HepG2 (cell line): ENCODE measurements around the gene ZBTB7C. TPM values are rescaled to one million over a fixed set of nuclear protein-coding genes. Genes with fewer than 3 reads are reported as not detected.

Experiments
- ATAC-seq: fragments of 200-7000 bp; cut with Tn5 transposase; 3 replicates; pipeline ENCODE4 v1.9.1; 2020; ENCODE audit warnings: mild to moderate bottlenecking, moderate library complexity
- BruUV-seq: library from RNA; stranded (reverse); fragments of 400-500 nt; replicated peaks from 2 replicates; lab custom pipeline; 2021; lab: Mats Ljungman, UMichigan
- CTCF ChIA-PET: fragments of 300-600 bp; formaldehyde crosslinking; extraction: SDS; loops from one replicate; lab custom pipeline; 2021; ENCODE audit warnings: low total read pairs, inconsistent platforms, low intra/inter-chr PET ratio; lab: Yijun Ruan, JAX
- POLR2A ChIA-PET: fragments of 350-600 bp; sonication (Branson Sonifier 250); formaldehyde crosslinking; loops from one replicate; lab custom pipeline; 2020; ENCODE audit warnings: antibody characterized with exemption, inconsistent platforms; lab: Yijun Ruan, JAX
- DNase-seq: peaks from one replicate; pipeline ENCODE4 v3.0.0-alpha.2; 2015; ENCODE audit warnings: low spot score
- FAIRE-seq: peaks from 3 replicates; lab custom pipeline; 2011; peaks lifted over from hg19 to GRCh38; lab: Jason Lieb, UNC
- H2AFZ ChIP-seq: one replicate; pipeline ENCODE4 v1.6.1; 2011; ENCODE audit warnings: low read length, inconsistent platforms
- H3K27ac ChIP-seq: fragments of 300-600 bp; 3 replicates; pipeline ENCODE4 v1.8.0; 2011; ENCODE audit warnings: mixed run types, mild to moderate bottlenecking, mixed read lengths, low read length, inconsistent platforms; ENCODE audit not compliant: insufficient read depth; ENCODE audit errors: extremely low read length
- H3K27me3 ChIP-seq, 2 experiments: fragments of 200-600 bp in 1 of 2; 2 replicates in 1 of 2; 3 replicates in 1 of 2; pipeline versions ENCODE4 v1.6.0 to v1.8.0; 2011; ENCODE audit warnings: low read length in 2 of 2, mild to moderate bottlenecking in 2 of 2, moderate library complexity in 2 of 2, inconsistent platforms in 1 of 2; ENCODE audit not compliant: insufficient read depth in 2 of 2, control insufficient read depth in 1 of 2
- H3K36me3 ChIP-seq, 2 experiments: fragments of 200-600 bp in 1 of 2; replicated peaks in 1 of 2; 2 replicates in 1 of 2; 3 replicates in 1 of 2; pipeline versions ENCODE4 v1.5.1 to v1.8.0; 2011; ENCODE audit warnings: low read length in 2 of 2, inconsistent platforms in 1 of 2; ENCODE audit not compliant: insufficient read depth in 2 of 2, control insufficient read depth in 1 of 2
- H3K4me1 ChIP-seq: 2 replicates; pipeline ENCODE4 v1.5.1; 2012; ENCODE audit warnings: low read length, inconsistent platforms; ENCODE audit not compliant: insufficient read depth
- H3K4me2 ChIP-seq: 2 replicates; pipeline ENCODE4 v1.6.0; 2011; ENCODE audit warnings: low read depth, low read length, inconsistent platforms
- H3K4me3 ChIP-seq, 3 experiments: fragments of 200-600 bp in 1 of 3; sonication (generic), shearing (Covaris generic) in 1 of 3; replicated peaks in 1 of 3; 2 replicates each; pipeline ENCODE4 v1.5.1; 2011 to 2016; ENCODE audit warnings: low read length in 3 of 3, inconsistent platforms in 2 of 3, low read depth in 2 of 3, mild to moderate bottlenecking in 2 of 3, control low read depth in 1 of 3, mixed read lengths in 1 of 3; ENCODE audit not compliant: insufficient read depth in 1 of 3
- H3K79me2 ChIP-seq: one replicate; pipeline ENCODE4 v1.6.1; 2011; ENCODE audit warnings: low read length, inconsistent platforms; ENCODE audit not compliant: insufficient read depth
- H3K9ac ChIP-seq: 2 replicates; pipeline ENCODE4 v1.6.0; 2011; ENCODE audit warnings: mild to moderate bottlenecking, low read depth, low read length, inconsistent platforms; ENCODE audit not compliant: insufficient read depth
- H3K9me3 ChIP-seq: 2 replicates; pipeline ENCODE4 v1.5.1; 2012; ENCODE audit warnings: mild to moderate bottlenecking, low read length
- H4K20me1 ChIP-seq: 2 replicates; pipeline ENCODE4 v1.6.0; 2011; ENCODE audit warnings: inconsistent platforms, mild to moderate bottlenecking, low read length, moderate library complexity; ENCODE audit not compliant: insufficient read depth
- CHD4 ChIP-seq: fragments of 200-600 bp; sonication (generic); IDR thresholded peaks from 2 replicates; pipeline ENCODE4 v1.7.0; 2017; ENCODE audit warnings: mild to moderate bottlenecking, low read length, borderline replicate concordance
- ELF1 ChIP-seq: sonication (generic); formaldehyde crosslinking; IDR thresholded peaks from 2 replicates; pipeline ENCODE4 v1.4.0; 2020; ENCODE audit warnings: missing genetic modification reagents
- SP4 ChIP-seq: sonication (generic); formaldehyde crosslinking; IDR thresholded peaks from 2 replicates; pipeline ENCODE4 v1.8.1; 2023; ENCODE audit warnings: mild to moderate bottlenecking, missing genetic modification reagents
- ZNF446 ChIP-seq: sonication (generic); formaldehyde crosslinking; IDR thresholded peaks from 2 replicates; pipeline ENCODE4 v1.5.0; 2020; ENCODE audit warnings: mild to moderate bottlenecking, missing genetic modification reagents
- ZNF709 ChIP-seq: sonication (generic); formaldehyde crosslinking; IDR thresholded peaks from 2 replicates; pipeline ENCODE4 v1.5.0; 2020; ENCODE audit warnings: mild to moderate bottlenecking, missing genetic modification reagents
- ZNF747 ChIP-seq: sonication (generic); formaldehyde crosslinking; IDR thresholded peaks from 2 replicates; pipeline ENCODE4 v1.8.1; 2023; ENCODE audit warnings: missing genetic modification reagents, mild to moderate bottlenecking, borderline replicate concordance
- WGBS: methylation state at CpG from one replicate; pipeline ENCODE4 v1.1.6; 2017; ENCODE audit warnings: low lambda C conversion rate; 5-methylcytosine and 5-hydroxymethylcytosine counted together
- in situ Hi-C: cut with HindIII; loops from 2 replicates; pipeline ENCODE4 v1.10.0; 2017; ENCODE audit warnings: low pct_unique_long_range_greater_than_20kb; ENCODE audit not compliant: extremely low pct_ligation_motif_present
- intact Hi-C: fragments of 100-400 bp; cut with micrococcal nuclease; formaldehyde crosslinking; loops from one replicate; pipeline ENCODE4 v1.10.0; 2022; ENCODE audit not compliant: unreplicated experiment
- polyA plus RNA-seq, 8 experiments: library from polyadenylated mRNA; depleted of rRNA in 3 of 8; stranded (reverse) in 7 of 8; unstranded in 1 of 8; fragments of >200 nt; fragmentation: Illumina TruSeq in 4 of 8; extraction: Trizol in 4 of 8; gene quantifications; 2 replicates each; pipeline versions ENCODE4 v1.2.1 to v1.2.3, GENCODE V29; 2011 to 2016; ENCODE audit warnings: low read depth in 4 of 8, missing spikeins in 1 of 8, mixed read lengths in 1 of 8; ENCODE audit not compliant: insufficient read depth in 1 of 8
- total RNA-seq, 5 experiments: library from RNA; depleted of rRNA; stranded (reverse); fragments of >200 nt; fragmentation: Illumina TruSeq; extraction: Trizol; gene quantifications; 2 replicates each; pipeline ENCODE4 v1.2.3, GENCODE V29; 2016; ENCODE audit warnings: low read depth in 1 of 5
- TF ChIP-seq, protein P1 (sequence below): sonication (generic); formaldehyde crosslinking; IDR thresholded peaks from 2 replicates; pipeline ENCODE4 v1.5.1; 2020; ENCODE audit warnings: missing genetic modification reagents, mild to moderate bottlenecking, borderline replicate concordance
- TF ChIP-seq, protein P2 (sequence below): sonication (generic); formaldehyde crosslinking; conservative IDR thresholded peaks from 2 replicates; pipeline ENCODE4 v1.4.0; 2020; ENCODE audit warnings: missing genetic modification reagents
- TF ChIP-seq, protein P3 (sequence below): sonication (generic); formaldehyde crosslinking; IDR thresholded peaks from 2 replicates; pipeline ENCODE4 v1.4.0; 2020; ENCODE audit warnings: missing genetic modification reagents, mild to moderate bottlenecking, borderline replicate concordance

Gene ZBTB7C
- total and polyA plus RNA-seq, 2 of the 13 experiments (the other 11 are each of a cell fraction or from before 2014, with no cell fraction given) = 0.01 to 0.04 TPM

DNA sequence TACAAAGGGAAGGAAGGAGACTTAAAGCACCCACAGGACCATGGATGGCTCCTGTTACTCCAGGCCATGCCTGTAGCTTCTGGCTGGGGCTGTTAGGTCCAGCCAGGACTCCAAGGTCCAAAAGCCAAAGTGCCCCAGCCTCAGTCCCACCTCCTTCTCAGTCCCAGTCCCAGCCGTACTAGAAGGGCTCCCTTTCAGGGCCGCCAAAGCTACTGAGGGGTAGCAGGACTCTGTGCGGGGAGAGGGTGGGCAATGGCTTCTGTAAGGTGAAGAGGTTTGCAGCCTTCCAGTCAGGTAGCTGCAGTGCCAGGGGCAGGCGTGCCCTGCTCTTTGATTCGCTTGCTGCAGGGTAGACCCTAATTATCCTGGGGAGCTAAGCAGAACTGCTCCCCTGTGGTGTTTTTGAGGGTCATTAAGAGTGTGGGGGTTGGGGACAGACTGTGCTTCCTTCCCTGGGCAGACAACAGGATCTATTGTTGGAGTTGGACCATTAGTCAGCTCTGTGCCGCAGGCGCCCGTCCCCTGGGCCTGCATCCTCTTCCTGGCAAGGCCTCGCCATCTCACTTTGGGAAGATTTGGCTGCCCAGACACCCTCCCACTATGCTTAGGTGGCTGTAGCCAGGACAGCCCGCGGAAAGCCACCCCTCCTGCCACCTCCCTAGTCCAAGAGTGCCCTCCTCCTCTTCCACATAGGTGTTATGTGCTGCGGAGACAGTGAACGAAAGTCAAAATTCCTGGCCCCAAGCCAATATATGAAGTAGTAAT lies 118.8 kb downstream of the ZBTB7C start:
- Histone ChIP-seq H3K36me3 (no peaks in the 10 kb centered on the region), H3K9ac (no peak overlapping the region), H3K4me3 (no peak overlapping the region), H4K20me1 (no peaks in the 10 kb centered on the region), H3K9me3 (no peaks in the 10 kb centered on the region)
- 43% methylated on average over 6 of the region's 13 CpGs for WGBS
- in situ Hi-C loops (no loop called here), intact Hi-C loops (no loop called here)
- CTCF ChIA-PET = no interaction called here
- FAIRE-seq = no peak
- no peak for ATAC-seq
- no peak for TF ChIP-seq ZNF709
- TF ChIP-seq, protein P1, sequence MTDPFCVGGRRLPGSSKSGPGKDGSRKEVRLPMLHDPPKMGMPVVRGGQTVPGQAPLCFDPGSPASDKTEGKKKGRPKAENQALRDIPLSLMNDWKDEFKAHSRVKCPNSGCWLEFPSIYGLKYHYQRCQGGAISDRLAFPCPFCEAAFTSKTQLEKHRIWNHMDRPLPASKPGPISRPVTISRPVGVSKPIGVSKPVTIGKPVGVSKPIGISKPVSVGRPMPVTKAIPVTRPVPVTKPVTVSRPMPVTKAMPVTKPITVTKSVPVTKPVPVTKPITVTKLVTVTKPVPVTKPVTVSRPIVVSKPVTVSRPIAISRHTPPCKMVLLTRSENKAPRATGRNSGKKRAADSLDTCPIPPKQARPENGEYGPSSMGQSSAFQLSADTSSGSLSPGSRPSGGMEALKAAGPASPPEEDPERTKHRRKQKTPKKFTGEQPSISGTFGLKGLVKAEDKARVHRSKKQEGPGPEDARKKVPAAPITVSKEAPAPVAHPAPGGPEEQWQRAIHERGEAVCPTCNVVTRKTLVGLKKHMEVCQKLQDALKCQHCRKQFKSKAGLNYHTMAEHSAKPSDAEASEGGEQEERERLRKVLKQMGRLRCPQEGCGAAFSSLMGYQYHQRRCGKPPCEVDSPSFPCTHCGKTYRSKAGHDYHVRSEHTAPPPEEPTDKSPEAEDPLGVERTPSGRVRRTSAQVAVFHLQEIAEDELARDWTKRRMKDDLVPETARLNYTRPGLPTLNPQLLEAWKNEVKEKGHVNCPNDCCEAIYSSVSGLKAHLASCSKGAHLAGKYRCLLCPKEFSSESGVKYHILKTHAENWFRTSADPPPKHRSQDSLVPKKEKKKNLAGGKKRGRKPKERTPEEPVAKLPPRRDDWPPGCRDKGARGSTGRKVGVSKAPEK (CRISPR knock-in tag) = no peak
- no peak for TF ChIP-seq ZNF747 (CRISPR knock-in tag)
- TF ChIP-seq, protein P2, sequence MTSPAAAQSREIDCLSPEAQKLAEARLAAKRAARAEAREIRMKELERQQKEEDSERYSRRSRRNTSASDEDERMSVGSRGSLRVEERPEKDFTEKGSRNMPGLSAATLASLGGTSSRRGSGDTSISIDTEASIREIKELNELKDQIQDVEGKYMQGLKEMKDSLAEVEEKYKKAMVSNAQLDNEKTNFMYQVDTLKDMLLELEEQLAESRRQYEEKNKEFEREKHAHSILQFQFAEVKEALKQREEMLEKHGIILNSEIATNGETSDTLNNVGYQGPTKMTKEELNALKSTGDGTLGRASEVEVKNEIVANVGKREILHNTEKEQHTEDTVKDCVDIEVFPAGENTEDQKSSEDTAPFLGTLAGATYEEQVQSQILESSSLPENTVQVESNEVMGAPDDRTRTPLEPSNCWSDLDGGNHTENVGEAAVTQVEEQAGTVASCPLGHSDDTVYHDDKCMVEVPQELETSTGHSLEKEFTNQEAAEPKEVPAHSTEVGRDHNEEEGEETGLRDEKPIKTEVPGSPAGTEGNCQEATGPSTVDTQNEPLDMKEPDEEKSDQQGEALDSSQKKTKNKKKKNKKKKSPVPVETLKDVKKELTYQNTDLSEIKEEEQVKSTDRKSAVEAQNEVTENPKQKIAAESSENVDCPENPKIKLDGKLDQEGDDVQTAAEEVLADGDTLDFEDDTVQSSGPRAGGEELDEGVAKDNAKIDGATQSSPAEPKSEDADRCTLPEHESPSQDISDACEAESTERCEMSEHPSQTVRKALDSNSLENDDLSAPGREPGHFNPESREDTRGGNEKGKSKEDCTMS (CRISPR knock-in tag) = no peak
- no peak for TF ChIP-seq ELF1
- TF ChIP-seq, protein P3, sequence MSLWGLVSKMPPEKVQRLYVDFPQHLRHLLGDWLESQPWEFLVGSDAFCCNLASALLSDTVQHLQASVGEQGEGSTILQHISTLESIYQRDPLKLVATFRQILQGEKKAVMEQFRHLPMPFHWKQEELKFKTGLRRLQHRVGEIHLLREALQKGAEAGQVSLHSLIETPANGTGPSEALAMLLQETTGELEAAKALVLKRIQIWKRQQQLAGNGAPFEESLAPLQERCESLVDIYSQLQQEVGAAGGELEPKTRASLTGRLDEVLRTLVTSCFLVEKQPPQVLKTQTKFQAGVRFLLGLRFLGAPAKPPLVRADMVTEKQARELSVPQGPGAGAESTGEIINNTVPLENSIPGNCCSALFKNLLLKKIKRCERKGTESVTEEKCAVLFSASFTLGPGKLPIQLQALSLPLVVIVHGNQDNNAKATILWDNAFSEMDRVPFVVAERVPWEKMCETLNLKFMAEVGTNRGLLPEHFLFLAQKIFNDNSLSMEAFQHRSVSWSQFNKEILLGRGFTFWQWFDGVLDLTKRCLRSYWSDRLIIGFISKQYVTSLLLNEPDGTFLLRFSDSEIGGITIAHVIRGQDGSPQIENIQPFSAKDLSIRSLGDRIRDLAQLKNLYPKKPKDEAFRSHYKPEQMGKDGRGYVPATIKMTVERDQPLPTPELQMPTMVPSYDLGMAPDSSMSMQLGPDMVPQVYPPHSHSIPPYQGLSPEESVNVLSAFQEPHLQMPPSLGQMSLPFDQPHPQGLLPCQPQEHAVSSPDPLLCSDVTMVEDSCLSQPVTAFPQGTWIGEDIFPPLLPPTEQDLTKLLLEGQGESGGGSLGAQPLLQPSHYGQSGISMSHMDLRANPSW (CRISPR knock-in tag) = no peak
- TF ChIP-seq ZNF446 (CRISPR knock-in tag) = no peak
- no peak for TF ChIP-seq CHD4
- no peak for TF ChIP-seq SP4 (CRISPR knock-in tag)
- TF ChIP-seq, all 625 proteins: peak for 0
- H3K79me2 ChIP-seq = no peaks in the 10 kb centered on the region
- DNase-seq = no peak
- H3K27me3 ChIP-seq = no peaks in the 10 kb centered on the region
- no peak overlapping the region for H2AFZ ChIP-seq
- no peak overlapping the region for H3K4me2 ChIP-seq
- POLR2A ChIA-PET = no interaction called here
- BruUV-seq = no TSS peak
- H3K27ac ChIP-seq = no peak overlapping the region
- no peaks in the 10 kb centered on the region for H3K4me1 ChIP-seq
